Measurements from ENCODE around the gene KCNQ2.

KCNQ2 gene

DNA sequence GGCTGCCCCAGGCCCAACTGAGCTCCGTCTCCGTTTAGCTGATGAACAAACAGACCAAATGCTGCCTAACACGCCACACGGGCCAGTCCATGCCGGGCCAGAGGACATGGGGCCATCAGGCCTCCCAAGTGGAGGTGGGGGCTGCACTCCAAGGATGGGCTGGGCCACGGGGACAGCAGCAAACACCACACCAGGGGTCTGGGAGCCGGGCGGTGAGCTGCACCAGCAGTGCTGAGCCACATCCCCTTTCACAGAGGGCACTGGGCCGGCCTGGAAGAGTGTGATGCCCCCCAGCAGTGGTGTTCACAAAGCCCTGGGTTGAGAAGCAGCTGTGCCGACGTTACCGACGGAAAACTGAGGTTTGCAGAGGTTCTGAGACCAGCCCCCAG, 2.7 kb downstream of the KCNQ2 start:
- DNase-seq, result no peak

DNA sequence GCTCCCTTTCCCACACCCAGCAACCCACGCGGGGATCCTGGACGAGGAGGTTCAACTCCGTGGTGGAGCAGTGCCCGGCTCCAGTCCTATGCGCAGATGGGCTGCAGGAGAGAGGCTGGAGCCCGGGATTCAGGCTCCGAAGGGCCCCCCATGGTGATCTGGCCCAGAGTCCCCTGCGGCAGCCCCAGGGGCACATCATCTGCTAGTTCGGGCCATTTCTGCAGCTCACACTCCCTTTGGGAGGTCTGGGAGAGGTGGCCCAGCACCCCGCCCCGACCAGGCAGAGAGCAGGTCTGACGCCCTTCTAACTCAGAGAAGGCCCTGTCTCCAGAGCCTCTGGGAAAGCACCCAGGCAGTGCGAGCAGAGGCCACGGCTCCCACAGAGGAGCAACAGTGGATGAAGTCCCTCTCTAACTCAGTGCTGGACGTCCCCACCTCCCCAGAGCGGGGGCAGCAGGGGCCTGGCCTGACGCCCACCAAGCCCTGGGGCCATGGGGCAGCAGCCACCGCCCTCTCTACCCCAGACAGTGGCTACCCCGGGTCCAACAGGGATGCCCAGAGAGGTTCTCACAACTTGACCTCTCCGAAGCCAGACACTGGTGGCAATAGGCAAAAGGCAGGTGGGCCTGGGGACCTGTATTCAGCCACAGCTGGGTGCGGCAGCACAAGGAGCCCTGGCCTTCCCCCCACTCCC, 3.3 kb downstream of the KCNQ2 start:
- DNase-seq, result no peak

GRCh38 chr20:63468421-63468820, 4.0 kb downstream of the KCNQ2 start:
- DNase-seq, result no peak

GRCh38 chr20:63467294-63468083, 5.0 kb downstream of the KCNQ2 start:
- DNase-seq, result no peak

DNA sequence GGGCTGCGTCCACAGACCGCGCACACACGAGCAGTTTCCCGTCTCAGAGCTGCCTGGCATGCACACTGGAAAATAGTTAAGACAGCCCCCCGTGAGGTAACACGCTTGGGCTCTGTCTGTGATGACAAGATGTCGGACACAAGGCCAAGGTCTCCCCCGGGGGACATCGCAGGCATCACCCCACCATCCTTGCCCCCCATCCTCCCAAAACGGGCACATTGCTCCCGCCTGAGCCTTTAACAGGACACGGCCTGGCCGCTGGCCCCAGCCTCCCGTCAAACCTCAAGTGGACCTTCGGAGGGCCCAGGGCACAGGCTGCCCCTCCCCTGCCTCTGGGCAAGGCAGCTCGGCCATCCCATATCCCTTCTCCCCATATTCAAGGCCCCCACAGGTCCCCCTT, 5.6 kb downstream of the KCNQ2 start:
- DNase-seq, result no peak

DNA sequence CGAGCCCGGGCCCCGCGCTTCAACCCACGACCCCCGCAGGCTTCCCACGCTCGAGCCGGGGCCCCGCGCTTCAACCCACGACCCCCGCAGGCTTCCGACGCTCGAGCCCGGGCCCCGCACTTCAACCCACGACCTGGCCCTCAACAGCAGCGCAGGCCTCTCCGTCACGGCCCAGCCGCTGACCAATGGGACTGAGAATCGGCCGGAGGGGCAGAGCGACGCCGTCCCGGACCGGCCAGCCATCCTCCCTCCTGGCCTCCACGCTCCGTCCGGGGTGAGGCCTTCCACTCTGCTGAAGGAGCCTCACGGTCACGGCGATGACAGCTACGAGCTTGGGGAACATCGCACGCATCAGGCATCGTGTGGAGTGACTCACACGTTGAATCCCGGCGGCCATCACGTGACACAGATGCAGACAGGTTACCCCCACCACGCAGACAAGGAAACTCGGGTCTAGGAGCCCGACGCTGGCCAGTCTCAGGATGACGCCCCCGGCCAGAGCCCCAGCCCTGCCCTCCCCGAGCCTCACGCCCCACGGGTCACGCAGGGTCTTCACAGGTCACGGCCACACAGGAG, 6.1 kb downstream of the KCNQ2 start:
- no peak for DNase-seq

DNA sequence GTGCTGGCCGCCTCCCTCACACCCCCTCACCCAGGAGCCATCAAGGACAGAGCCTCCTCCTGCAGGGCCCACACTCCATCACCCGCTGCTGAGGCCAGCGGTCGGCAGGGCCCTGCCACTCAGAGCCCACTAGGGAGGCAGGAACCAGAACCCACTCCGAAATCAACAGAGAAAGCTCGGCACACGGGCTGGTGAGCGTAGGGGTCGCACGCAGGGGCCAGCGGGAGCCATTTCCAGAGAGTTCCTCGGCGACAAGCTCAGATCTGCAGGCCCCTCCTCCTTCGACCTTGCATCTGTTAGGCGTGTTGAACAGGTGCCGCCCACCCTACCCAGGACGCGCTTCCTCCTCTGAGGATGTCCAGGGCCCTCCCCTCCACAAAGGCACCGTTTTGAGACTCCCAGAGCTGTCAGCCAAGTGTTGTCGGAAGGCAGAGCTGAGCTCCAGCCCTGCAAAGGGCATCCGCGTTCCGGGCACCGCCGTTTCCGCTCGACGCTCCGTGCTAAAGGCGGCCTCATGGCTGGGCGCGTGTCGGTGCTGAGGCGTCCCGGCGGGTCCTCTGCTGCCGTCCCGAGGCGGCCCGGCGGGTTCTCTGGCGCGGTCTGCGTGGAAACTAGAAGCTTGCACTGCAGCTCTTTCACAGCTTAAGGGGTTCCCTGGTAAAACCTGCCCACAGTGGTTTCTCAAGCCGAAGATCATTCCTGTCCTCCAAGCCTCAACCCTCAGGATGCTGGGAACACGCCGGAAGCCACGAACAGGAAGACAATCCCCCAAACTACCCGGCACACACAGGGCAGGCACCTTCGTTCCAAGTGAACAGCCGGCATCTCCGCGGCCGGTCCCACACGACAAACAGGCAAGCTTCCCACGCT, 6.8 kb downstream of the KCNQ2 start:
- DNase-seq, result no peak

- DNase-seq, result no peak
These were observed 8.2 kb downstream of the KCNQ2 start for GRCh38 chr20:63464289-63464635.

GRCh38 chr20:63463400-63464288, 8.8 kb downstream of the KCNQ2 start:
- DNase-seq, result no peak

DNA sequence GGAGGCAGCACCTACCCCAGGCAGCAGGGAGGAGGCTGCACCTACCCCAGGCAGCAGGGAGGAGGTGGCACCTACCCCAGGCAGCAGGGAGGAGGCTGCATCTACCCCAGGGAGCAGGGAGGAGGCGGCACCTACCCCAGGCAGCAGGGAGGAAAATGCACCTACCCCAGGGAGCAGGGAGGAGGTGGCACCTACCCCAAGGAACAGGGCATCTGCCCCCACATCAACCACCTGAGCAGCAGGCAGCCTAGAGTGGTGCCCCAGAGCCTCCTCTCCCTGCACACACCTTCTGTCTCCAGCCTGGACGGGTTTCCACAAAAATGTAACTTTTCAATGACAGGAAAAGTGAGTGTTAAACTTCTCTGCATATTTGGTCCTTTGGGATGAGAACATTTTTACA, 10.2 kb downstream of the KCNQ2 start:
- DNase-seq, result no peak

GRCh38 chr20:63461104-63461763, 11.2 kb downstream of the KCNQ2 start:
- no peak for DNase-seq

DNA sequence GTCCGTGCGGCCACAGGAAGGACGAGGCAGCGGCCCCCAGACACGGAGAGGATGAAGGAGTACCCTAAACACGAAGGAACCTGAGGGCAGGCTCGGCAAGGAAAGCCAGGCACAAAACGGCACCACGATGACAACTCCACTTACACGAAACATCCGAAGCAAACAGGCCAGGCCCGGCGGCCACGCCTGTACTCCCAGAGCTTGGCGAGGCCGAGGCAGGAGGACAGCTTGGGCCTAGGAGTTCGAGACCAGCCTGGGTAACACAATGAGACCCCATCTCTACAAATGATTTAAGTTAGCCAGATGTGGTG, 13.4 kb downstream of the KCNQ2 start:
- no peak for DNase-seq

DNA sequence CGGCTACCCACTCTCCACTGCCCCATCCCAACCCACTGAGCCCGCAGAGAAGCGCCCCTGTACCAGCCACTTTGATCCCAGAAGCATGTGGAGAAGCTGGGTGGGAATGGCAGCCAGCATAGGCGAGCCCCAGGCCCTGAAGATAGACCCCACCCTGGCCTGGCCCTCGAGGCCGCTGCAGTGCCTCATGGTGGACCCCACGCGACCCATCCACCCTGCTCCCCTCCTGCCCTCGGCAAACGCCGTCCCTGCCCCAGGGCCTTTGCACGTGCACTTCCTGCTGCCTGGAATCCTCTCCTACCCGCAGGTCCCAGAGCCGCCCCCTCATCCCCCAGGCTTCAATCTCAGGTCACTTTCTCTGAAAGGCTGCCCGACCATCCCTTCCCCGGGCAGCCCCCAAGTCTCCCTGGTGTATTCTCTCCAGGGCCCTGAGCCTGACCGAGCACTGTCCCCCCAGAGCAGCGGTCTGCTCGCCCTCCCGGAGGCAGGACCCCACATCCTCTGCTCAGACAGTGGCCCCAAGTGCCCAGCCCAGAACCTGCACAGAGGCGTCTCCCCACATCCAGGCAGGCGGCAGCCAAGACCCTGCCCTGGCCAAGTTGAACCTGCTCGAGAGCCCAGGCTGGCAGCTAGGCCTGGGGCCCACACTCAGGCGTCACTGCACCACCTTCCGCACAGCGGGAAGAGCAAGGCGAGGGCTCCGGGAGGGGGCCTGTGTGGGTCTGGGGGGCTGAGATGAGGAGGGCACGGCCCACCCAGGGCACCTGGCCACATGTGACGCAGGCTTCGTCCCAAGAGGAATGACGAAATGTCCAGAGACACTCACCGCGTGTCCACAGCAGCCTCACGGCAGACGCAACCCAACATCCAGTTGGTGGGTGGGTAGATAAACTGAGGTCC, 14.0 kb downstream of the KCNQ2 start:
- no peak for DNase-seq

DNA sequence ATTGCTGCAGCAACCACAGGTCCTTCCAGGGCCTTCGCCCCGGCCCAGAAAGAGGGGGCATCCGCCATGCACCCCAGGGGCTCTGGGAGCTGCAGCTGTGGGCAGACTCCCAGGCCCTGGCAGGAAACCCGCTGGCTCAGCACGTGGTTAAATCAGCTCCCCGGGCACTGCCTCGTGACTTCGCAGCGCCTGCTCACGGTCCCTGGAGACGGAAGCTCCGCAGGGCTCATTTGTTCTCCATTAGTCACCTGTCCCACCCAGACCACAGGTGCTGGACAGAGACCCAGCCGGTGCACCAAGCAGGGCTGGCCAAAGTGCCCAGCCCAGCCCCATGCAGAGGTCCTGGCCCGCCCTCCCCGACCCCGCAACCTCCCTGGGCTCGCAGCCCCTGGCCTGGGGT, 14.7 kb downstream of the KCNQ2 start:
- no peak for DNase-seq

DNA sequence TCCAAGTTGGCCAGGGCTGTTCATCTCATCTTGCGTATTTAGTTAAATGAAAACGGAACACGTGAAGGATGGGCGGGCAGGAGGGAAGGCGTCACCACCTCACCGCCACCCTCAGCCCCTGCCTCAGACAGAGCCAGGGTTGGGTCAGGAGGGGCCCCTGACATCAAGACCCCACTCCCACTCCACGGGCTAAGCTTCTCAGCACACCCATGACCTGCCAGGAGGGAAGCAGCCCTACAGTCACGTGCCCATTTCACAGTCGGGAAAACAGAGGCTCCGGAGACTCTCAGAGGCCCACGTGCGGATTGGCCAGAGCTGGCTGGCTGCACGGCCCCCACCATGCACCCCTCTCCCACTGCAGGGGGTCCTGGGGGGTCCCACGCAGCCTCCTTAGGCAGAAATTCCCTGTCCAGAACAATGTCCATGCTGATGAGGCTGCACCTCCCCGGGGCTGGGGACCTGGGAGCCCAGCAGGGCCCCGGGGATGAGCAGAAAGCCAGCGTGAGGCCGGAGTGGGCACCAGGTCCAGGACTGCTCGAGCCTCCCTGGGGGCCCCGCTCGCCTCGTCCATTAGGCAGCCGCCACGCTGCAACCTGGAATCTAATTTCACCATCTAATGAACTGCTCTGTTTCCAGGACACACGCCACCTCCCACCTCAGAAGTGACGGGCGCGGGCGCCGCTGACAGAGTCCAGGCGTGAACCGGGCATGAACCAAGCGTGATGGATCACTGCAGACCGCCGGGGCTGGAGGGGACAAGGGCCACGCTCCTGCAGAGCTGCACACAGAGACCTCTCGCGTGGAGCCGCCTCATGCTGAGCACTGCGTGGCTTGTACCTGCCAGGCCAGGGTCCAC, 15.8 kb downstream of the KCNQ2 start:
- DNase-seq, result no peak

DNA sequence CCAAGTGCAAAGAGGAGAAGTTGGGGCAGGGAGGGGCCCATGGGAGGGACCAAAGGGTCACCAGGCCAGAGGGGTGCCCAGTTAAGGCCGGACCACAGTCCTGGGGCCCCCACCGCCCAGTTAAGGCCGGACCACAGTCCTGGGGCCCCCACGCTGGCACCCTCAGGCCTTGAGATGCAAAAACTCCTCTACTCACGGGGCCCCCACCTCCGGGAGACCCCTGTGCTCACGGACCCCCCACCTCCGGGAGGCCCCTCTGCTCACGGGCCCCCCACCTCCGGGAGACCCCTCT, 16.9 kb downstream of the KCNQ2 start:
- DNase-seq, result no peak

GRCh38 chr20:63454731-63455567, 17.5 kb downstream of the KCNQ2 start:
- DNase-seq, result no peak

DNA sequence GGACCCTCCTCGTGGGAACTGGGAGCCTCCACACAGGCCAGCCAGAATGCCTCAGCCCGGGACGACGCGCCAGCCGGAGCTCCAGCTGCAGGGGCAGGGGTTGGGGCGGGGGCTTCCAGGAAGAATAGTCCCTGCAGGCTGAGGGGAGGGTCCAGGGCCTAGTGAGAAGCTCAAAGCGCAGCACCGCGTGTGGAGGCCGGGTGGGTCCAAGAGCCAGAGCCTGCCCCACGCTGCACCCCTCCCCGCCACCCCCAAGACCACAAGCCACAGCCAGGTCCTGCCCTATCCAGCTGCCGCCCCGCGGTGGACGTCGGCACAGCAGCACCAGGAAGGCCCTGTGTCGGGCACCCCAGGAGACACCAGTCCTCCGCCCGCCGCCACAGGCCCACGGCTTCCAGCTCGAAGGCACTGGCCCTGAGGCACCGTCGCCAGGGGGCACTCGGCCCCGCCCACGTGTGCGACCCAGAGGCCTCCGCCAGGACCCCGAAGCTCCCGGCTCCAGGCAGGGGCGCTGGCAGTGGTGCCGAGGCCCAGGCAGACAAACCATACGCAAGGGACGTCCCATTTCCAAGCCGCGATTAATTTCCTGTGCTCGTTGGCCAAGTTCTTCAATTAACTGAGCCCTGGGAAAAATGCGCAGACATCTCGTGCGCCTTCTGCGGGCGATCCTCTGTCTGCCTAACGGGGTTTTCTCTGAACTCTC, 19.5 kb downstream of the KCNQ2 start:
- no peak for DNase-seq

GRCh38 chr20:63452341-63452740, 20.1 kb downstream of the KCNQ2 start:
- no peak for DNase-seq

Data from CD4-positive, alpha-beta T cell treated with Interferon gamma for 1 hour (primary cell).